Body of pancreas (tissue), 4 donors: ENCODE results near the gene AP3D1.

ENCODE experiments used
- CTCF ChIP-seq, 7 experiments: fragments of 450-650 bp in 4 of 7; fragments of 200-600 bp in 3 of 7; sonication (generic) in 3 of 7; IDR thresholded peaks; one replicate each; pipeline ENCODE4 v1.5.1; 2016 to 2019; ENCODE audit warnings: antibody characterized with exemption in 7 of 7
- POLR2A ChIP-seq, 3 donors: fragments of 450-650 bp; IDR thresholded peaks; one replicate each; pipeline ENCODE4 v1.6.1; 2016; ENCODE audit warnings: antibody characterized with exemption in 3 of 3, mild to moderate bottlenecking in 2 of 3

GRCh38 chr19:2184422-2184975 lies 33.1 kb upstream of the AP3D1 start:
- TF ChIP-seq CTCF (IDR thresholded peaks at IDR 0.05) (no peak), POLR2A (IDR thresholded peaks at IDR 0.05) (no peak)
